ENCODE measurements around the gene CCDC187.
A peak's percentile ranks its signal among the peaks of the same experiment; 100 is the strongest.
"Not testable (repeated sequence)": the region's sequence is repeated elsewhere in the genome, so short reads cannot be mapped to it uniquely, and the experiment has no call there.

Gene CCDC187

GRCh38 chr9:136240941-136241340 lies 63.0 kb downstream of the CCDC187 start:
- no peak for DNase-seq (ENCODE audit: low read depth in 3 of 3)

- DNase-seq (ENCODE audit: low read depth in 3 of 3) = no peak
Observed at GRCh38 chr9:136239983-136240330, 63.9 kb downstream of the CCDC187 start.

- no peak for DNase-seq (ENCODE audit: low read depth in 3 of 3)
Observed at GRCh38 chr9:136239135-136239982, 64.5 kb downstream of the CCDC187 start.

GRCh38 chr9:136238342-136238732 lies 65.6 kb downstream of the CCDC187 start:
- DNase-seq (ENCODE audit: low read depth in 3 of 3) = no peak

GRCh38 chr9:136237486-136238341 lies 66.2 kb downstream of the CCDC187 start:
- no peak for DNase-seq (ENCODE audit: low read depth in 3 of 3)

GRCh38 chr9:136236471-136237410 lies 67.2 kb downstream of the CCDC187 start:
- not testable (repeated sequence) for DNase-seq (ENCODE audit: low read depth in 3 of 3)

DNA sequence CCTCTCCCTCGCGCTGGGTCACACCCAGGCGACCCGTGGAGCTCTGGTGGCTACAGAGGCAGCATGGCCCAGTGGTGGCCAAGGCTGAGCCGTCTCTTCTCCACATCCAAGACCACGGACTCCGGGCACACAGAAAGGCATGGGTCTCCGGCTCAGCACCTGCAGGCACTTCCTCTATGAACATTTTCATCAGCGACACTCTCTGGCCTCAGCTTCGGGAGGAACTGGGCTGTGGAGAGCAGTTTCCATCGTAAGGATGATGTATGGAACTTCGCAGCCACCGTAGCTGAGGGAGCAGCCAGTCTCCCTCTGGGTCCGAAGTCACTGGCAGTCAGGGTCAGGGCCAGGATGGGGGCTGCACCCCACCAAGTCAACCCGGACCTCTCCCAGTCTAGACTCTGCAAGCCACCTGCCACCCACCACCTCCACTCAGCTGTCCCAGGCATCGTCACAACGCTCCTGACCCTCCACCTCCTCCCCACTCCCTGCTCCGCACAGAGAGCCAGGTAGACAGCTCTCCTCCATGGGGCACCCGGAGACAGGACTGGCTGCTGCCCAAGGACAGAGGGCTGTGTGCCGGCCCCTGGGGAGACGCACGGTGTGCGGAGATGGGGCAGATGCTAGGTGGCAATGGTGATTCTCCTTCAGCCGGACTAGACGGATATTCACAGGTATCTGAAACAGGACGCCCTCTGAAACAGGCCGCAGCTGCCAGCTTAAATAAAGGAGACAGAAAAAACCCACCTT lies 68.0 kb downstream of the CCDC187 start:
- no peak for DNase-seq (ENCODE audit: low read depth in 3 of 3)

- DNase-seq (ENCODE audit: low read depth in 3 of 3) = no peak
Observed at GRCh38 chr9:136235171-136235570, 68.7 kb downstream of the CCDC187 start.

- DNase-seq (ENCODE audit: low read depth in 3 of 3) = no peak
Observed at GRCh38 chr9:136234597-136234996, 69.3 kb downstream of the CCDC187 start.

GRCh38 chr9:136233868-136234267 lies 70.0 kb downstream of the CCDC187 start:
- no peak for DNase-seq (ENCODE audit: low read depth in 3 of 3)

GRCh38 chr9:136233411-136233810 lies 70.5 kb downstream of the CCDC187 start:
- no peak for DNase-seq (ENCODE audit: low read depth in 3 of 3)

DNA sequence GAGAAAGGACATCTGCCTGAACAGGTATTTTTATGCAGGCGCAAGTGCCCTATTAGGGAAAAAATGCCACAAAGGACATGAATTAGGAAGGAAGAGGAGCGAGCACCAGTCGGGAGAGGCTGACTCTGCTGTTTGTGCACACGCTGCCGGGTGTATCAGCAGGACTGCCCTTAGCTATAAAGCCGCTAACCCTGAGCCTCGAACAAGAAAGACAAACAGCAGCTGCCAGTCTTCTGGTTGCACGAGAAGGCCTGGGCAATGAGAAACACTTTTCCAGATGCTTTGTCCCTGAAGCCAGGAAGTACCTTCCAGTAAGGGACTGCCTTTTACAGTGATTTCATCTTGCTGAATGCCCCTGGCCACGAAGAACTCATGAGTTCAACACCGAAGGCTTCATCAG lies 70.9 kb downstream of the CCDC187 start:
- no peak for DNase-seq (ENCODE audit: low read depth in 3 of 3)

GRCh38 chr9:136231478-136232297 lies 72.2 kb downstream of the CCDC187 start:
- no peak for DNase-seq (ENCODE audit: low read depth in 3 of 3)

DNA sequence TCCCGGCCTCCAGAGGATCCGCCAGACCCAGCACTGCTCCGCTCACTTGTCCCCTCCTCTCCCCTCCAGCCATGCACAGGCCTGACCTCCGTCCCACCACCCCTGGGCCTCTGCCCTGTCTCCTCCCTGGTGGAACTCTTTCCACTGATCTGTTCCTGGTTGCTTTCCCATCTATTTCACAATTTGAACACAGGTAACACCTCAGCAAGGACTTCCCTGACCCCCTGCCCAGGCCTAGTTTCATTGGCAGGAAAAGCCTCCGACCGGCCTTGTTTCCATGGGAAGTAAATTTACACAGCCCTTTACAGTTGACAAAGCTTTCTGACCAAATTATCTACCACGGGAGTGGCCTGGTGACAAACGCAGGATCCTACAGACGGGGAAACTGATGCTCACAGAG lies 73.1 kb downstream of the CCDC187 start:
- DNase-seq (ENCODE audit: low read depth in 3 of 3) = no peak

- DNase-seq (ENCODE audit: low read depth in 3 of 3) = no peak
Observed at GRCh38 chr9:136230365-136230764, 73.5 kb downstream of the CCDC187 start.

DNA sequence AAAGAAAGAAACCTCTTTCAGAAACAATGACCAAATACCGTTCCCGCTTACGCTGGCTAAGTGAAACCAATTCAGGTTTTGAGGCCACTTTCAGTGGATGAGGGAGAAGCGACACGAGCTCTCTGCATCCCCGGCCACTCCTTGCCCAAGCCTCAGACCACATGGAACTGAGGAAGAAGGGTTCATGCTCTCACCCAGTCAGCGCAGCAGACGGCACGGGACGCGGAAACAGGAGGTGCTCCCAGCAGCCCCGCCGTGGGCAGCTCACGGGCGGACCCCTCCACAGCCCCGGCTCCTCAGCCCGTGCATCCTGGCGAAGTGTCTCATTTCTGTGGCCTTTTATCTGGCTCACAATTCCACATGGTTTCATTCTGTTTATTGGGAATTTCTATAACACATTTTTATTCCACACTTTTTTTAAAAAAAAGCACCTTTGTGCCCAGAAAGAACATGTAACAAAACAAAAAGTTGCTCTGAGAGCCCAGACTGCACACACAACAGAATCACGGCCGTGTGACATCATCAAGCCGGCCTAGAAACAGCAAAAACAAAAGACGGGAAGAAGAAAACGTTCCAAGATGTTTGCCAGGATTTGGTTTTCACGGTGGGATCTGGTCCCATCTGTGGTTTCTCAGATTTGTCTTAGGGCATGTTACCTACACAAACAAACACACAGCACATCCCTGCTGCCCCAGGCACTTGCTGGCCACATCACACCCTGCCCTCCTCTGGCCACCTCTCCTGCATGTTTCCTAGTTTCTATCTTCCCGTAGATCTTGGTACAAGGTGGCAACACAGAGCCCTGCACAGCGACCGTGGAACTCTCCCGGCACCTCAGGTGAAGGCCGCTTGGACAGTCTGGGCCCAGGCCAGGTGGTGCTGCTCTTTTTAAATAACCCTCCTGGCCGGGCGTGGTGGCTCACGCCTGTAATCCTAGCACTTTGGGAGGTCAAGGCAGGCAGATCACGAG lies 74.5 kb downstream of the CCDC187 start:
- no peak for DNase-seq (ENCODE audit: low read depth in 3 of 3)

GRCh38 chr9:136228107-136228875 lies 75.6 kb downstream of the CCDC187 start:
- peak in 1 of 3 experiments; percentile 12 for DNase-seq (ENCODE audit: low read depth in 3 of 3)

Data from stimulated activated CD4-positive, alpha-beta T cell treated with anti-CD3 and anti-CD28 coated beads, TNF-alpha, amount 100 ng/mL, for 24 hours (primary cell).